Kidney (tissue), 14 donors: ENCODE results near the gene SRGAP3. TPM values are rescaled to one million over a fixed set of nuclear protein-coding genes. Genes with fewer than 3 reads are reported as not detected.

Experiments used
- DNase-seq, 5 donors: peaks; one replicate each; pipeline ENCODE4 v3.0.0-alpha.2; 2013 to 2020
- FAIRE-seq: peaks from 2 replicates; lab custom pipeline; 2012; peaks lifted over from hg19 to GRCh38; lab: Jason Lieb, UNC
- H3K27ac ChIP-seq, 2 donors: one replicate each; pipeline ENCODE4 v1.7.0; 2013; ENCODE audit warnings: low read depth in 2 of 2, low read length in 2 of 2, inconsistent platforms in 1 of 2
- H3K27me3 ChIP-seq: one replicate; pipeline ENCODE4 v1.7.1; 2013; ENCODE audit warnings: low read length, inconsistent platforms; ENCODE audit not compliant: control insufficient read depth, insufficient read depth
- H3K36me3 ChIP-seq, 3 donors: one replicate each; pipeline versions ENCODE4 v1.7.0 to v1.7.1; 2013; ENCODE audit warnings: low read length in 3 of 3, control low read depth in 1 of 3, inconsistent platforms in 1 of 3; ENCODE audit not compliant: insufficient read depth in 3 of 3, control insufficient read depth in 2 of 3
- H3K4me1 ChIP-seq, 3 donors: one replicate each; pipeline versions ENCODE4 v1.7.0 to v1.7.1; 2013; ENCODE audit warnings: low read length in 3 of 3, inconsistent platforms in 1 of 3, low read depth in 1 of 3; ENCODE audit not compliant: control insufficient read depth in 2 of 3, insufficient read depth in 2 of 3
- H3K4me3 ChIP-seq, 3 donors: one replicate each; pipeline versions ENCODE4 v1.7.0 to v1.8.1; 2013; ENCODE audit warnings: low read length in 3 of 3, control low read depth in 1 of 3, inconsistent platforms in 1 of 3
- H3K9ac ChIP-seq, 3 donors: one replicate each; pipeline versions ENCODE4 v1.7.0 to v1.7.1; 2013; ENCODE audit warnings: low read length in 3 of 3, control low read depth in 1 of 3, inconsistent platforms in 1 of 3
- H3K9me3 ChIP-seq, 3 donors: one replicate each; pipeline versions ENCODE4 v1.7.0 to v1.7.1; 2013; ENCODE audit warnings: low read length in 3 of 3, control low read depth in 1 of 3, inconsistent platforms in 1 of 3; ENCODE audit not compliant: control insufficient read depth in 2 of 3, insufficient read depth in 1 of 3
- intact Hi-C: fragments of 100-400 bp; cut with DNase I; formaldehyde crosslinking; loops from one replicate; pipeline ENCODE4 v1.11.1; 2022
- polyA plus RNA-seq: library from polyadenylated mRNA; stranded (reverse); fragments of 350-450 nt; fragmentation: Illumina TruSeq; extraction: RNeasy Lipid Tissue Mini Kit (QIAGEN cat#74804); gene quantifications from one replicate; pipeline ENCODE4 v1.2.3, GENCODE V29; 2014; ENCODE audit warnings: low read depth, low replicate concordance; ENCODE audit not compliant: insufficient read depth
- total RNA-seq: library from RNA; stranded (reverse); fragmentation: NEBNext Ultra II Directional; extraction: Animal tissue kit (Norgen Biotek cat#: 25700); gene quantifications from one replicate; pipeline ENCODE4 v1.2.1, GENCODE V29; 2021
- TF ChIP-seq, protein P1 (sequence below): IDR thresholded peaks from 3 replicates; pipeline ENCODE4 v1.5.1; 2012; ENCODE audit warnings: mild to moderate bottlenecking, moderate library complexity, borderline replicate concordance; ENCODE audit not compliant: insufficient read depth; ENCODE audit errors: extremely low read depth
- donor health status: control.
- donor health status: control.
- donor health status: control.
- donor health status: control.
- donor health status: control.
- donor health status: DM: yes; HTN: yes; CAD: no.
- donor health status: Normal renal cell carcinoma (clear cell type).

The SRGAP3 gene
- total and polyA plus RNA-seq, 2 donors from 2014 or later, result 4.1 to 24.3 TPM

DNA sequence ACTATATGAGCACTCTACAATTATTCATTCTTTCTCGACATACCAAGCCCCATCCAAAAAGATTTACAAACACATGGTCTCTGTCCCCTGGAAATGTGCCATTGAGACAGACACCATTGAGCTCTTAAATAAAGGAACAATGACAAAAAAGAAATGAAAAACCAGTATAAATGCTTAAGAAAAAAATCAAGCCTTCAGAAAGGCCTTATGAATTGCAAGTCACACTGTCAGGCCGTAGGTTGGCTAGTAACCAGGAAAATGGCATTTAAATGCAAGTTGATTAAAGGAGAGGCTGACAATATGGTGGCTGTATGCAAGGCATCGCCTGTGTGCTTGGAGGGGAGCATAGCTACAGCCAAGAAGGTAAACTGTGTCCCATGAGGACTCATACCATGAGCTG, 49.7 kb downstream of the SRGAP3 start:
- intact Hi-C loops, result no loop called here
- H3K36me3 ChIP-seq, result no peaks in the 10 kb centered on the region
- no peak overlapping the region for H3K9ac ChIP-seq
- FAIRE-seq (no peak), DNase-seq (no peak)
- no peak overlapping the region for H3K27ac ChIP-seq
- no peaks in the 10 kb centered on the region for H3K27me3 ChIP-seq
- H3K4me1 ChIP-seq, result peaks cover 0 to 4% (median 0%) of the 10 kb centered on the region in 3 donors
- H3K9me3 ChIP-seq, result no peaks in the 10 kb centered on the region
- TF ChIP-seq, protein P1, sequence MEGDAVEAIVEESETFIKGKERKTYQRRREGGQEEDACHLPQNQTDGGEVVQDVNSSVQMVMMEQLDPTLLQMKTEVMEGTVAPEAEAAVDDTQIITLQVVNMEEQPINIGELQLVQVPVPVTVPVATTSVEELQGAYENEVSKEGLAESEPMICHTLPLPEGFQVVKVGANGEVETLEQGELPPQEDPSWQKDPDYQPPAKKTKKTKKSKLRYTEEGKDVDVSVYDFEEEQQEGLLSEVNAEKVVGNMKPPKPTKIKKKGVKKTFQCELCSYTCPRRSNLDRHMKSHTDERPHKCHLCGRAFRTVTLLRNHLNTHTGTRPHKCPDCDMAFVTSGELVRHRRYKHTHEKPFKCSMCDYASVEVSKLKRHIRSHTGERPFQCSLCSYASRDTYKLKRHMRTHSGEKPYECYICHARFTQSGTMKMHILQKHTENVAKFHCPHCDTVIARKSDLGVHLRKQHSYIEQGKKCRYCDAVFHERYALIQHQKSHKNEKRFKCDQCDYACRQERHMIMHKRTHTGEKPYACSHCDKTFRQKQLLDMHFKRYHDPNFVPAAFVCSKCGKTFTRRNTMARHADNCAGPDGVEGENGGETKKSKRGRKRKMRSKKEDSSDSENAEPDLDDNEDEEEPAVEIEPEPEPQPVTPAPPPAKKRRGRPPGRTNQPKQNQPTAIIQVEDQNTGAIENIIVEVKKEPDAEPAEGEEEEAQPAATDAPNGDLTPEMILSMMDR, result no peak
- H3K4me3 ChIP-seq, result no peak overlapping the region

DNA sequence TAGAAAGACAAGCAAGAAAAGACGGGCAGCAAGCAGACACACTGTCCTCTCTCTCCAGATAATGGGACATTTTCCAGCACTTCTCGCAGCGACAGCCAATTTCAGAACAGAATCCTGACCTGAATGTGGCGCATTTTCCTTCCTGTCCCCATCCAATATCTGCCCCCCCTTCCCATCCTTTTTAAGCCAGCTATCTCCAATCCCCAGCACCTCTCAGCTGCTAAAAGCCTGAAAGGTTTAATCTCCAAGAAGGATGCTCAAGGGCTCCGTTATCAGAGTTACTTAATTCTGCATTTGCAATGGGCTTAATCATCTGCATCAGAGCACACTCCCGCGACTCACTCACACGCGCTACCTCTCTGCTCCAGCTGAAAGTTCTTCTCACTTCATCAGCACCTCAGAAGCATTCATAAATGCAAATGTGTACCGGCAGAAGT, 50.5 kb downstream of the SRGAP3 start:
- TF ChIP-seq, protein P1, result no peak
- H3K36me3 ChIP-seq, result no peaks in the 10 kb centered on the region
- H3K9me3 ChIP-seq, result no peaks in the 10 kb centered on the region
- intact Hi-C loops, result no loop called here
- DNase-seq (no peak), FAIRE-seq (no peak)
- H3K4me1 ChIP-seq, result no peaks in the 10 kb centered on the region
- no peak overlapping the region for H3K4me3 ChIP-seq
- no peak overlapping the region for H3K27ac ChIP-seq
- no peak overlapping the region for H3K9ac ChIP-seq
- H3K27me3 ChIP-seq, result no peaks in the 10 kb centered on the region

DNA sequence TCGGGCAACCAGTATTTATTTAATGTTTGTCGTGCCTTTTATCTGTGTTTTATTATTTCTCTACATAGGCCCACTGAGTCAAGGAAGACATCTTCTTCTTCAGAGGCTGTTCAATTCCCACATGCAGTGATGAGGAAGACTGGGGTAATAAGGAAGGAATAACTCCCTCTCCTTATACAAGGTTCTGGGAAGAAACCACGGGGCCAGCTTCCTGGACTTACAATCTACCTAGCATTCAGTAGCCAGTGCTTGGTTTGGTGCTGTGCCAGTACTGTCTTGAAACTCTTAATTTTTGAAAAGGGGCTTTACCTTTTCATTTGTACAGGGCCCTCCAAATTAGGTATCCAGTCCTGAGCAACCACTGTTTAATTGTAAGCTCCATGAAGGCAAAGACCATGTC, 51.2 kb downstream of the SRGAP3 start:
- TF ChIP-seq, protein P1, result no peak

DNA sequence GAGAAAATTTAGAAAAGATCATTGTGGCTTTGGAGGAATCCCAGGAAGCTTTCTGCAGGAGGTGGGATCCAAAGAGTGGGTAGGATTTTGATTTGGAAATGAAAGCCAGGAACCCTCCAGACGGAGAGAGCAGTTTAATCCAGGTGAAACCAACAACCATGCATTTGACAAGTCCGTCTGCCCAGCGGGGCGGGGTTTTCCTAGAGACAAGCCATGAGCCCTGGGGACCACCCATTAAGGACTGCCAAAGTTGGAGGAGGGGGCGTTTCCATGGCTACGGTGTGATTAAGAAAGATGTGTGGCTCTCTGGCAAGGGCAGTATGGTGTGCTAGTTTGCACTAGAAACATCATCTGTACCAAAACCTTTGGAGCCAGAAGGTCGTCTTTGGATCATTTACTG, 53.4 kb downstream of the SRGAP3 start:
- intact Hi-C loops, result no loop called here
- FAIRE-seq, result no peak
- no peaks in the 10 kb centered on the region for H3K9me3 ChIP-seq
- no peak overlapping the region for H3K9ac ChIP-seq
- DNase-seq, result peak in 4 of 5 donors; percentile 85 to 92 (median 90)
- H3K4me1 ChIP-seq, result peaks cover 0 to 6% (median 0%) of the 10 kb centered on the region in 3 donors
- TF ChIP-seq, protein P1, result no peak
- no peak overlapping the region for H3K27ac ChIP-seq
- H3K36me3 ChIP-seq, result no peaks in the 10 kb centered on the region
- H3K27me3 ChIP-seq, result no peaks in the 10 kb centered on the region
- H3K4me3 ChIP-seq, result no peak overlapping the region

More for the DNA sequence above, 51.2 kb downstream of the SRGAP3 start:
- intact Hi-C loops, result no loop called here
- no peak overlapping the region for H3K27ac ChIP-seq
- H3K27me3 ChIP-seq, result no peaks in the 10 kb centered on the region
- H3K4me3 ChIP-seq, result no peak overlapping the region
- no peak for FAIRE-seq
- no peaks in the 10 kb centered on the region for H3K4me1 ChIP-seq
- H3K9ac ChIP-seq, result no peak overlapping the region
- DNase-seq, result no peak
- H3K36me3 ChIP-seq, result no peaks in the 10 kb centered on the region
- no peaks in the 10 kb centered on the region for H3K9me3 ChIP-seq
